GM21786 (cell line): ENCODE measurements around the gene ABCB10.
A peak's percentile ranks its signal among the peaks of the same experiment; 100 is the strongest.
"Not testable (repeated sequence)": the region's sequence is repeated elsewhere in the genome, so short reads cannot be mapped to it uniquely, and the experiment has no call there.

ENCODE experiments used
- ATAC-seq: cut with Tn5 transposase; IDR thresholded peaks from one replicate; pipeline ENCODE4 v1.9.1; 2021; ENCODE audit not compliant: unreplicated experiment

Gene ABCB10

GRCh38 chr1:229558460-229559335 lies at the start of gene ABCB10:
ABCB10 (minus strand) TSS chr1:229558707; CDS start chr1:229558652, 55 bp downstream.
- peak; percentile 84 for ATAC-seq

GRCh38 chr1:229607370-229607769 lies 48.9 kb upstream of the ABCB10 start:
- ATAC-seq, result no peak

GRCh38 chr1:229603371-229604005 lies 45.0 kb upstream of the ABCB10 start:
- no peak for ATAC-seq

GRCh38 chr1:229600229-229600628 lies 41.7 kb upstream of the ABCB10 start:
- ATAC-seq, result no peak

- no peak for ATAC-seq
Observed at GRCh38 chr1:229599218-229599954, 40.9 kb upstream of the ABCB10 start.

- ATAC-seq, result no peak
Observed at GRCh38 chr1:229597877-229598276, 39.4 kb upstream of the ABCB10 start.

- no peak for ATAC-seq
Observed at GRCh38 chr1:229596925-229597699, 38.6 kb upstream of the ABCB10 start.

GRCh38 chr1:229595876-229596275 lies 37.4 kb upstream of the ABCB10 start:
- ATAC-seq, result not testable (repeated sequence)

GRCh38 chr1:229594227-229595008 lies 35.9 kb upstream of the ABCB10 start:
- no peak for ATAC-seq

- no peak for ATAC-seq
Observed at GRCh38 chr1:229593800-229594199, 35.3 kb upstream of the ABCB10 start.

- no peak for ATAC-seq
Observed at GRCh38 chr1:229590119-229590518, 31.6 kb upstream of the ABCB10 start.

- ATAC-seq, result no peak
Observed at GRCh38 chr1:229585338-229585737, 26.8 kb upstream of the ABCB10 start.

GRCh38 chr1:229582715-229583114 lies 24.2 kb upstream of the ABCB10 start:
- no peak for ATAC-seq

- no peak for ATAC-seq
Observed at GRCh38 chr1:229582011-229582694, 23.6 kb upstream of the ABCB10 start.

GRCh38 chr1:229581485-229581884 lies 23.0 kb upstream of the ABCB10 start:
- ATAC-seq, result no peak

GRCh38 chr1:229579059-229579673 lies 20.7 kb upstream of the ABCB10 start:
- peak; percentile 98 for ATAC-seq

- peak; percentile 32 for ATAC-seq
Observed at GRCh38 chr1:229578168-229579058, 19.9 kb upstream of the ABCB10 start.
